GM13977 (cell line): ENCODE data around the gene GIGYF1.
A peak's percentile ranks its signal among the peaks of the same experiment; 100 is the strongest.

ENCODE experiments used
- DNase-seq: peaks from one replicate; pipeline ENCODE4 v3.0.0; 2012; ENCODE audit warnings: low spot score
- CTCF ChIP-seq: IDR thresholded peaks from 2 replicates; pipeline ENCODE4 v1.5.1; 2012; ENCODE audit warnings: mild to moderate bottlenecking, control low read depth; ENCODE audit not compliant: insufficient read depth; ENCODE audit errors: extremely low read depth, missing control alignments
- in situ Hi-C: fragments of 300-500 bp; cut with MboI; formaldehyde crosslinking; loops from one replicate; pipeline ENCODE4 v1.12.0; 2022; ENCODE audit warnings: low sequenced_read_pairs, low pct_unique_long_range_greater_than_20kb, mixed read lengths, inconsistent platforms; ENCODE audit not compliant: unreplicated experiment

The GIGYF1 gene

GRCh38 chr7:100693312-100694097, 545 bp downstream of the GIGYF1 start:
- no peak for TF ChIP-seq CTCF
- in situ Hi-C loops: no loop called here
- peak; percentile 34 for DNase-seq

GRCh38 chr7:100692578-100692961, 1.5 kb downstream of the GIGYF1 start:
- in situ Hi-C loops: no loop called here
- TF ChIP-seq CTCF: no peak
- DNase-seq: no peak

- DNase-seq: peak; percentile 90
- in situ Hi-C loops: no loop called here
- TF ChIP-seq CTCF: peak; percentile 92
Measured at GRCh38 chr7:100691676-100692577, 2.1 kb downstream of the GIGYF1 start.

GRCh38 chr7:100689230-100690135, 4.6 kb downstream of the GIGYF1 start:
- DNase-seq: peak; percentile 42
- in situ Hi-C loops: no loop called here
- no peak for TF ChIP-seq CTCF

- TF ChIP-seq CTCF: no peak
- in situ Hi-C loops: no loop called here
- DNase-seq: no peak
Measured at GRCh38 chr7:100688326-100688860, 5.7 kb downstream of the GIGYF1 start.
